Epithelial cell of esophagus (primary cell): ENCODE measurements around the gene NLRP8.
"Not testable (repeated sequence)": the region's sequence is repeated elsewhere in the genome, so short reads cannot be mapped to it uniquely, and the experiment has no call there.

Experiments
- DNase-seq: peaks from one replicate; pipeline ENCODE4 v3.0.0; 2010; ENCODE audit warnings: low read depth
- H3K4me3 ChIP-seq: 2 replicates; pipeline ENCODE4 v1.5.1; 2011; ENCODE audit warnings: mild to moderate bottlenecking, low read length, control low read depth
- CTCF ChIP-seq: IDR thresholded peaks from 2 replicates; pipeline ENCODE4 v1.5.1; 2011; ENCODE audit warnings: low read depth, mild to moderate bottlenecking, low read length, control low read depth, inconsistent platforms; ENCODE audit not compliant: insufficient read depth; ENCODE audit errors: missing control alignments

NLRP8 gene

GRCh38 chr19:56014765-56015164 is 67.1 kb downstream of the NLRP8 start:
- H3K4me3 ChIP-seq: no peak overlapping the region
- TF ChIP-seq CTCF: no peak
- DNase-seq: no peak

GRCh38 chr19:56015756-56016155 is 68.1 kb downstream of the NLRP8 start:
- no peak overlapping the region for H3K4me3 ChIP-seq
- no peak for TF ChIP-seq CTCF
- DNase-seq: no peak

- DNase-seq, H3K4me3 ChIP-seq: not testable (repeated sequence)
Observed at GRCh38 chr19:56019325-56019724, 71.7 kb downstream of the NLRP8 start.

- H3K4me3 ChIP-seq: not testable (repeated sequence)
Observed at GRCh38 chr19:56020355-56020975, 72.8 kb downstream of the NLRP8 start.

GRCh38 chr19:56026769-56027168 is 79.1 kb downstream of the NLRP8 start:
- no peak for DNase-seq
- H3K4me3 ChIP-seq: no peak overlapping the region
- TF ChIP-seq CTCF: no peak

More at GRCh38 chr19:56020355-56020975, 72.8 kb downstream of the NLRP8 start:
- DNase-seq: not testable (repeated sequence)
